ENCODE measurements around the gene ATP11B.

- TF ChIP-seq AEBP2 (tag by site-specific recombination; IDR thresholded peaks at IDR 0.05; ENCODE audit: borderline replicate concordance): no peak
- no peak for TF ChIP-seq ZNF426 (tag by site-specific recombination; IDR thresholded peaks at IDR 0.05)
- TF ChIP-seq CTCF (tag by site-specific recombination; IDR thresholded peaks at IDR 0.05): no peak
- no peak for TF ChIP-seq SP7 (tag by site-specific recombination; IDR thresholded peaks at IDR 0.05)
- TF ChIP-seq ZNF37A (tag by site-specific recombination; IDR thresholded peaks at IDR 0.05): no peak
- TF ChIP-seq ZNF24 (tag by site-specific recombination; IDR thresholded peaks at IDR 0.05): no peak
- no peak for TF ChIP-seq ZBTB8A (tag by site-specific recombination; IDR thresholded peaks at IDR 0.05)
- TF ChIP-seq ZFP69B (tag by site-specific recombination; IDR thresholded peaks at IDR 0.05): no peak
- no peak for TF ChIP-seq ZNF112 (tag by site-specific recombination; IDR thresholded peaks at IDR 0.05)
These were observed 8.2 kb upstream of the ATP11B start for GRCh38 chr3:182785142-182785541.

Measured in HEK293 (cell line).